Measurements from ENCODE around the gene CYBRD1. TPM values are rescaled to one million over a fixed set of nuclear protein-coding genes. Genes with fewer than 3 reads are reported as not detected.

Gene CYBRD1
- total and polyA plus RNA-seq, 4 donors: 25.2 to 488 (median 71.4) TPM

GRCh38 chr2:171547720-171548119 lies 25.4 kb downstream of the CYBRD1 start:
- H3K27ac ChIP-seq (ENCODE audit: low read depth in 1 of 2, low read length in 1 of 2): no peak overlapping the region
- no peaks in the 10 kb centered on the region for H3K4me1 ChIP-seq (ENCODE audit: control insufficient read depth in 5 of 5, insufficient read depth in 5 of 5, low read length in 5 of 5)
- H3K36me3 ChIP-seq (ENCODE audit: control insufficient read depth in 4 of 4, insufficient read depth in 4 of 4, low read length in 4 of 4): peaks cover 0 to 9% (median 7%) of the 10 kb centered on the region in 4 donors
- ATAC-seq (ENCODE audit: insufficient read depth, low FRiP score): no peak
- DNase-seq: no peak
- H3K27me3 ChIP-seq (ENCODE audit: control insufficient read depth in 3 of 3, insufficient read depth in 3 of 3, low read length in 2 of 3): no peaks in the 10 kb centered on the region
- TF ChIP-seq CTCF (IDR thresholded peaks at IDR 0.05; ENCODE audit: control extremely low read depth, extremely low read depth): no peak
- 90 to 95% methylated on average over 2 of the region's 2 CpGs for WGBS, 2 donors
- no peak overlapping the region for H3K9ac ChIP-seq (ENCODE audit: insufficient read depth in 1 of 2, low read length in 2 of 2)
- no peaks in the 10 kb centered on the region for H3K9me3 ChIP-seq (ENCODE audit: control insufficient read depth in 4 of 4, insufficient read depth in 3 of 4, low read length in 3 of 4)
- no peak overlapping the region for H3K4me3 ChIP-seq

DNA sequence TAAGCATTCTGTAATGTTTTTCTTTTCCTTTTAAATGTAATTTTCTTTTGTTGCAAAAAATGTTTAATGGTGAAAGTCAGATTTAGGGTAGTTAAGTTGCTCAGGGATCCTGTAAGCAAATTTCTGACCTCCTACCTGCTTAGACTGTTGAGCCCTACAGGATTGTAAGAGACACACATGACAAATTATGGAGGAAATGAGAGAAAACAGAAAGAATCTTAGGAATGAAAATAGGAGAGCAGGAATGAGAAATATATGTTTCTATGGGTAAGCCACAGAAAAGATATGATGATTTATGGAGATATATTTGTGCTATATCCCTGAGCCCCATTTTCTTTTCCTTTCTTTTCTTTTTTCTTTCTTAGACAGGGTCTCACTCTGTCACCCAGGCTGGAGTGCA lies 28.3 kb downstream of the CYBRD1 start:
- H3K27me3 ChIP-seq (ENCODE audit: control insufficient read depth in 3 of 3, insufficient read depth in 3 of 3, low read length in 2 of 3): no peaks in the 10 kb centered on the region
- no peak for ATAC-seq (ENCODE audit: insufficient read depth, low FRiP score)

GRCh38 chr2:171551836-171552235 lies 29.6 kb downstream of the CYBRD1 start:
- no peak for TF ChIP-seq CTCF (IDR thresholded peaks at IDR 0.05; ENCODE audit: control extremely low read depth, extremely low read depth)
- no peaks in the 10 kb centered on the region for H3K4me1 ChIP-seq (ENCODE audit: control insufficient read depth in 5 of 5, insufficient read depth in 5 of 5, low read length in 5 of 5)
- no peak overlapping the region for H3K27ac ChIP-seq (ENCODE audit: low read depth in 1 of 2, low read length in 1 of 2)
- no peaks in the 10 kb centered on the region for H3K9me3 ChIP-seq (ENCODE audit: control insufficient read depth in 4 of 4, insufficient read depth in 3 of 4, low read length in 3 of 4)
- peaks cover 3 to 13% (median 10%) of the 10 kb centered on the region in 4 donors for H3K36me3 ChIP-seq (ENCODE audit: control insufficient read depth in 4 of 4, insufficient read depth in 4 of 4, low read length in 4 of 4)
- H3K9ac ChIP-seq (ENCODE audit: insufficient read depth in 1 of 2, low read length in 2 of 2): no peak overlapping the region
- DNase-seq (no peak), ATAC-seq (ENCODE audit: insufficient read depth, low FRiP score) (no peak)
- no peaks in the 10 kb centered on the region for H3K27me3 ChIP-seq (ENCODE audit: control insufficient read depth in 3 of 3, insufficient read depth in 3 of 3, low read length in 2 of 3)
- no peak overlapping the region for H3K4me3 ChIP-seq

More for the DNA sequence above, 28.3 kb downstream of the CYBRD1 start:
- TF ChIP-seq CTCF (IDR thresholded peaks at IDR 0.05; ENCODE audit: control extremely low read depth, extremely low read depth): no peak
- H3K36me3 ChIP-seq (ENCODE audit: control insufficient read depth in 4 of 4, insufficient read depth in 4 of 4, low read length in 4 of 4): peaks cover 1 to 13% (median 8%) of the 10 kb centered on the region in 4 donors
- H3K9me3 ChIP-seq (ENCODE audit: control insufficient read depth in 4 of 4, insufficient read depth in 3 of 4, low read length in 3 of 4): no peaks in the 10 kb centered on the region
- no peak for DNase-seq
- no peaks in the 10 kb centered on the region for H3K4me1 ChIP-seq (ENCODE audit: control insufficient read depth in 5 of 5, insufficient read depth in 5 of 5, low read length in 5 of 5)
- no peak overlapping the region for H3K4me3 ChIP-seq
- no peak overlapping the region for H3K9ac ChIP-seq (ENCODE audit: insufficient read depth in 1 of 2, low read length in 2 of 2)
- H3K27ac ChIP-seq (ENCODE audit: low read depth in 1 of 2, low read length in 1 of 2): no peak overlapping the region

DNA sequence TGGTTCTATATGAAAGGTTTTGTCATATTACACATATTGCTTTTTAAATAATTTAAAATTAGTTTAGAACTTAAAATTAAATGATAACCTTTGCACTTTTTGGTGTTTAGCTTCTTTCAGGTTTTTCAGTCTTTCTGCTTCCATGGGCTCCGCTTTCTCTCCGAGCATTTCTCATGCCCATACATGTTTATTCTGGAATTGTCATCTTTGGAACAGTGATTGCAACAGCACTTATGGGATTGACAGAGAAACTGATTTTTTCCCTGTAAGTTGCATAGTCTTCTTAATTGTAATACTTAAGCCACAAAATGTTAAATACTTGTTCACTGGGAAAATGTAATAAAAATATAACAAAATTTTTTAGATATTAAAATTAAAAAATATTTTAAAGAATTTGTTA lies 31.0 kb downstream of the CYBRD1 start:
- Histone ChIP-seq H3K4me3 (no peak overlapping the region), H3K27ac (ENCODE audit: low read depth in 1 of 2, low read length in 1 of 2) (no peak overlapping the region), H3K36me3 (ENCODE audit: control insufficient read depth in 4 of 4, insufficient read depth in 4 of 4, low read length in 4 of 4) (peaks cover 3 to 13% (median 10%) of the 10 kb centered on the region in 4 donors), H3K9me3 (ENCODE audit: control insufficient read depth in 4 of 4, insufficient read depth in 3 of 4, low read length in 3 of 4) (no peaks in the 10 kb centered on the region), H3K4me1 (ENCODE audit: control insufficient read depth in 5 of 5, insufficient read depth in 5 of 5, low read length in 5 of 5) (no peaks in the 10 kb centered on the region), H3K9ac (ENCODE audit: insufficient read depth in 1 of 2, low read length in 2 of 2) (no peak overlapping the region), H3K27me3 (ENCODE audit: control insufficient read depth in 3 of 3, insufficient read depth in 3 of 3, low read length in 2 of 3) (no peaks in the 10 kb centered on the region)
- no peak for DNase-seq
- ATAC-seq (ENCODE audit: insufficient read depth, low FRiP score): no peak
- TF ChIP-seq CTCF (IDR thresholded peaks at IDR 0.05; ENCODE audit: control extremely low read depth, extremely low read depth): no peak
- 97 to 99% methylated on average over 2 of the region's 2 CpGs for WGBS, 2 donors
